Activated CD4-positive, alpha-beta T cell treated with anti-CD3 and anti-CD28 coated beads, Interleukin-2, amount 10 ng/mL, durations not matched to agents 24 days and 14 days (primary cell): ENCODE results near the gene PTPN3. TPM values are rescaled to one million over a fixed set of nuclear protein-coding genes. Genes with fewer than 3 reads are reported as not detected.
"Not testable (repeated sequence)": the region's sequence is repeated elsewhere in the genome, so short reads cannot be mapped to it uniquely, and the experiment has no call there.

Experiments used
- DNase-seq: peaks from one replicate; pipeline ENCODE4 v3.0.0; 2022
- H3K27ac Mint-ChIP-seq: one replicate; pipeline ENCODE4 v1.8.0; 2022; ENCODE audit warnings: mild to moderate bottlenecking, mixed read lengths
- H3K27me3 Mint-ChIP-seq: one replicate; pipeline ENCODE4 v1.8.0; 2022; ENCODE audit warnings: mixed read lengths
- H3K36me3 Mint-ChIP-seq: one replicate; pipeline ENCODE4 v1.8.0; 2022; ENCODE audit warnings: low read depth, mild to moderate bottlenecking, mixed read lengths
- H3K4me1 Mint-ChIP-seq: one replicate; pipeline ENCODE4 v1.8.0; 2021; ENCODE audit warnings: mixed read lengths
- H3K4me3 Mint-ChIP-seq: one replicate; pipeline ENCODE4 v1.8.0; 2022; ENCODE audit warnings: mild to moderate bottlenecking, moderate library complexity, mixed read lengths
- H3K9me3 Mint-ChIP-seq: one replicate; pipeline ENCODE4 v1.8.0; 2021; ENCODE audit warnings: mixed read lengths
- intact Hi-C: fragments of 100-400 bp; cut with micrococcal nuclease; formaldehyde crosslinking; loops from one replicate; pipeline ENCODE4 v1.15.1; 2023
- total RNA-seq: library from RNA; stranded (reverse); gene quantifications from 2 replicates; pipeline ENCODE4 v1.2.3, GENCODE V29; 2022

Gene PTPN3
- total RNA-seq, 1 donor from 2014 or later, result 3.6 TPM

- H3K36me3 Mint-ChIP-seq, result no peaks in the 10 kb centered on the region
- H3K4me3 Mint-ChIP-seq, result no peak overlapping the region
- no peak overlapping the region for H3K27ac Mint-ChIP-seq
- H3K9me3 Mint-ChIP-seq, result no peaks in the 10 kb centered on the region
- peaks cover 24% of the 10 kb centered on the region for H3K27me3 Mint-ChIP-seq
- no peak for DNase-seq
- intact Hi-C loops, result no loop called here
- H3K4me1 Mint-ChIP-seq, result no peaks in the 10 kb centered on the region
Observed at GRCh38 chr9:109517901-109518377, 19.8 kb upstream of the PTPN3 start.

DNA sequence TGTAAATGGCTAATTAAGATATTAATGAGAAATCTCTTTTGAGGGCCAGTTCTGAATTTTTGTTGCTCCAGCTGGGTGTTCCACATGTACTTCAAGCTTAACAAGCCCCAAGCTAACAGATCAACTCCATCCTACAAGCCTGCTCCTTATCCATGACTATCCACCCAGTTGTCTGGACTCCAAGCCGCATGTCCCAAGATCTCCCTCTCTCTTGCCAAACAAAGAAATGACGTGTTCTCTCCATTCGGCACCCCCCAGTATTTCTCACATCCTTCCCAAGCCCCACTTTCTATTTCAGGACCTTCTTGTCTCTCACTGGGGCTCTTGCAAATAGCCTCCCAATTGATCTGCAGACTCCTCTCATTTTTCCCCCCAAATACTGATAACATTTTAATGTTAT is 15.8 kb upstream of the PTPN3 start:
- Mint-ChIP-seq H3K9me3 (no peaks in the 10 kb centered on the region), H3K27ac (no peak overlapping the region), H3K36me3 (no peaks in the 10 kb centered on the region), H3K27me3 (peaks cover 33% of the 10 kb centered on the region), H3K4me1 (no peaks in the 10 kb centered on the region), H3K4me3 (no peak overlapping the region)
- DNase-seq, result no peak
- intact Hi-C loops, result no loop called here

- no peak overlapping the region for H3K4me3 Mint-ChIP-seq
- no peaks in the 10 kb centered on the region for H3K4me1 Mint-ChIP-seq
- intact Hi-C loops, result no loop called here
- no peaks in the 10 kb centered on the region for H3K9me3 Mint-ChIP-seq
- no peaks in the 10 kb centered on the region for H3K36me3 Mint-ChIP-seq
- no peak for DNase-seq
- peaks cover 36% of the 10 kb centered on the region for H3K27me3 Mint-ChIP-seq
- H3K27ac Mint-ChIP-seq, result no peak overlapping the region
Observed at GRCh38 chr9:109512170-109512756, 14.2 kb upstream of the PTPN3 start.

DNA sequence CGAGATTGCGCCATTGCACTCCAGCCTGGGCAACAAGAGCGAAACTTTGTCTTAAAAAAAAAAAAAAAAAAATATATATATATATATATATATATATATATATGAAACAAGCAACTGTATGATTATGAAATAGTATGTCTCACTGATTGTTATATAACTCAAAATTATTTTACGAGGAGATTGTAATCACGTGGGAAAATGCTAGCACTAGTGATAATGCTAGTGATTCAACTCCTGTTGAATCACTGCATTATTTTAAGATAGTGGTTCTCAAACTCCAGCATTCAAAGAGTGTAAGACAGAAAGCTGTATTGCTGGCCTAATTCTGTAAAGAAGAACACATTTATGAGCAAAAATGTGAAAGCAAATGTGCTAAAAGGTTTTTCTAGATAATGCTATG is 12.4 kb upstream of the PTPN3 start:
- H3K4me1 Mint-ChIP-seq, result no peaks in the 10 kb centered on the region
- intact Hi-C loops, result no loop called here
- no peak overlapping the region for H3K4me3 Mint-ChIP-seq
- peaks cover 33% of the 10 kb centered on the region for H3K27me3 Mint-ChIP-seq
- no peaks in the 10 kb centered on the region for H3K36me3 Mint-ChIP-seq
- DNase-seq, result no peak
- no peaks in the 10 kb centered on the region for H3K9me3 Mint-ChIP-seq
- H3K27ac Mint-ChIP-seq, result no peak overlapping the region

- H3K27ac Mint-ChIP-seq, H3K4me3 Mint-ChIP-seq, intact Hi-C loops, H3K9me3 Mint-ChIP-seq, H3K36me3 Mint-ChIP-seq, H3K4me1 Mint-ChIP-seq, DNase-seq: not testable (repeated sequence)
- H3K27me3 Mint-ChIP-seq, result peaks cover 31% of the 10 kb centered on the region
Observed at GRCh38 chr9:109510042-109510441, 11.9 kb upstream of the PTPN3 start.

DNA sequence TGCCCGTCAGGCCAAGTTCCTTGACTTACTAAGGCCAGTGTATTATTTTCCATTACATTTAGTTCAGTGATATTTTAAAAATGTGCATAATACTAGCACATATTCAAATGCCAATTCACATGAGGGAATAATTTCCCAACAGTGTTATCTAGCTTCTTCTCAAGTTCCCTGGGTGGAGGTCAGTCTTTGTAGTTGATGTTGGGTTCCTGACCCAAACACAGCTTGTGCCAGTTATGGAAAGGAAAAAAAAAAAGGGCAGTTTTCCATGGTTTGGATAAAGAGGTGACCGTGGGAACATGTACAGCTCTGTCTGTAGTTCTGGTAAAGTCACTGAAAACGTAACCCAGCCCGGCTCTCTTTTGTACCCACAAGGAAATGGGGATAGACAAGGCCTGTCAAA is 11.5 kb upstream of the PTPN3 start:
- Mint-ChIP-seq H3K36me3 (no peaks in the 10 kb centered on the region), H3K27me3 (peaks cover 32% of the 10 kb centered on the region), H3K9me3 (no peaks in the 10 kb centered on the region), H3K27ac (no peak overlapping the region), H3K4me1 (no peaks in the 10 kb centered on the region), H3K4me3 (no peak overlapping the region)
- DNase-seq, result no peak
- intact Hi-C loops, result no loop called here

- H3K4me1 Mint-ChIP-seq, result no peaks in the 10 kb centered on the region
- no peak overlapping the region for H3K27ac Mint-ChIP-seq
- no peaks in the 10 kb centered on the region for H3K36me3 Mint-ChIP-seq
- DNase-seq, result no peak
- peaks cover 35% of the 10 kb centered on the region for H3K27me3 Mint-ChIP-seq
- no peak overlapping the region for H3K4me3 Mint-ChIP-seq
- no peaks in the 10 kb centered on the region for H3K9me3 Mint-ChIP-seq
- intact Hi-C loops, result no loop called here
Observed at GRCh38 chr9:109507421-109507838, 9.3 kb upstream of the PTPN3 start.

- no peak overlapping the region for H3K27ac Mint-ChIP-seq
- H3K4me3 Mint-ChIP-seq, result no peak overlapping the region
- no peaks in the 10 kb centered on the region for H3K4me1 Mint-ChIP-seq
- no peak for DNase-seq
- H3K27me3 Mint-ChIP-seq, result peaks cover 44% of the 10 kb centered on the region
- no peaks in the 10 kb centered on the region for H3K9me3 Mint-ChIP-seq
- no peaks in the 10 kb centered on the region for H3K36me3 Mint-ChIP-seq
- intact Hi-C loops, result no loop called here
Observed at GRCh38 chr9:109506097-109506712, 8.1 kb upstream of the PTPN3 start.

DNA sequence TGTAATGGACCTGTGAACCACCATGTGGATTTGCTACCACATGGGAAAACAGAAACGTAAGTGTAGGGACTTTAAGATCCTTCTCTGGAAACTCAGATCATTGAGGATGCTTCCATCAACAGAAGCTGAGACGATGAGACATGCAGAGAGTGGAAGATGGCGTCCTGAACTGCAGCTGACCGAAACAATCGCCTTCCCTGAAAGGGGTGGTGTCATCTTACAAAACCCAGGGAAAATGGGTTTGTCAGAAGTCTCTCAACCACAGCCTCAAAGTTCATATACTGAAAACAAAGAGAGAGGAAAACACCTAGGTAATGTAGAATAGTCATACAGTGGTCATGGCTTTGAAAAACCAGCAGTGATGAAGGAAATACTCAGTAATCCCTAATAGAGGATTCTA is 6.6 kb upstream of the PTPN3 start:
- no peak for DNase-seq
- Mint-ChIP-seq H3K27ac (no peak overlapping the region), H3K4me1 (peaks cover 2% of the 10 kb centered on the region), H3K27me3 (peaks cover 52% of the 10 kb centered on the region), H3K9me3 (no peaks in the 10 kb centered on the region), H3K4me3 (no peak overlapping the region), H3K36me3 (no peaks in the 10 kb centered on the region)
- intact Hi-C loops, result no loop called here

DNA sequence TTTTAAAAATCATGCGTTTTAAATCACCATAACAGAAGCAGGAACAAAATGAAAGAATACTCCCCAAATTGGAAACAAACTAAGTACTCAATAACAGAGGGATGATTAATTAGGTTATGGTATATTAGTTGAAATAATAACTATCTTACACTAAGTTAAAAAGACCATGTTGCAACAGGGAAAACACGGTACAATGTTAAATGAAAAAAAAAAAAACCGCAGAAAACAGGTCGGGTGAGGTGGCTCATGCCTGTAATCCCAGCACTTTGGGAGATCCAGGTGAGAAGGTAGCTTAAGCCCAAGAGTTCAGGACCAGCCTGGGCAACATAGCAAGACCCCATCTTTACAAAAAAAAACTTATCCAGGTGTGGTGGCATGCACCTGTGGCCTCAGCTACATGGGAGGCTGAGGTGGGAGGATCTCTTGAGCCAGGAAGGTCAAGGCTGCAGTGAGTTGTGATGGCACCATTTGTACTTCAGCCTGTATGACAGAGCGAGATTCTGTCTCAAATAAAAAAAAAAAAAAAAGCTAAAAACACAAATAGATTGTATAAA is 2.4 kb upstream of the PTPN3 start:
- intact Hi-C loops, result no loop called here
- DNase-seq, result no peak
- Mint-ChIP-seq H3K4me3 (no peak overlapping the region), H3K4me1 (peaks cover 10% of the 10 kb centered on the region), H3K9me3 (peaks cover 4% of the 10 kb centered on the region), H3K27ac (no peak overlapping the region), H3K36me3 (no peaks in the 10 kb centered on the region), H3K27me3 (peaks cover 70% of the 10 kb centered on the region)

DNA sequence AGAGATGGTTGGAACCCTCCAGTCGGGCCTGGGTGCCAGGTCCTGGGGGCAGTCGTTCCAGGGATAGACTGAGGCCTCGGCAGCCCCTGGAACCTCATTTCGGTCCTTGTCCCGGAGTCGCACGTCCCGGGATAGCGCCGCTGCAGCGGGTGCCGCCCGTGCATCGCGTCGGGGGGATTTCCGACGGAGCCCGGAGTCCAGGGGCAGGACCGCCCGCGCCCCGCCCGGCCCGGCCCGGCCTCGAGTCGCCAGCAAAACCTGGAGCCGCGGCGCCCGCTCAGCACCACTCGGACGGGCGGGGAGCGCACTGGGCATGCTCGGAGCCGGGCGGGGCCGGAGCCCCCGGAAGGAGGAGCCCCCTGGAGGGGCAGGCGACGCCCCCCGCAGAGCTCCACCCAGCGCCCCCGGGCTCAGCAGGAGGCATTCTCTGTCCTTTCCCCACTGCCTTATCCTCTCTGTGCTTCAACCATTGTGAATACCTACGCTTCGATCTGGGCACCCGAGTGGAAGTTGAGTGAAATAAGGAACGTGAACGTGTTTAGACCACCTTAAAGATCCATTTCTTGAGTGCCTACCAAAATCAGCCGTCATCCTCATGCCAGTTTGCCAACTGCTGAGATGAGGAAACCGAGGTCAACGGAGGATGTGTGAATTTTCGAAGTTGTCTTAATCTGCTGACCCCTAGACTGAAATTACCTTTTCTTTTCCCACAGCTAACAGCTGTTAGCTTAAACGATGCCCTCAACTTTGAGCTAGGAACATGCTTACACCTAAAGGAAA is 1.7 kb upstream of the PTPN3 start:
- no peaks in the 10 kb centered on the region for H3K36me3 Mint-ChIP-seq
- H3K27me3 Mint-ChIP-seq, result peaks cover 73% of the 10 kb centered on the region
- H3K4me1 Mint-ChIP-seq, result peaks cover 10% of the 10 kb centered on the region
- H3K9me3 Mint-ChIP-seq, result peaks cover 4% of the 10 kb centered on the region
- intact Hi-C loops, result no loop called here
- no peak overlapping the region for H3K4me3 Mint-ChIP-seq
- no peak for DNase-seq
- H3K27ac Mint-ChIP-seq, result no peak overlapping the region

DNA sequence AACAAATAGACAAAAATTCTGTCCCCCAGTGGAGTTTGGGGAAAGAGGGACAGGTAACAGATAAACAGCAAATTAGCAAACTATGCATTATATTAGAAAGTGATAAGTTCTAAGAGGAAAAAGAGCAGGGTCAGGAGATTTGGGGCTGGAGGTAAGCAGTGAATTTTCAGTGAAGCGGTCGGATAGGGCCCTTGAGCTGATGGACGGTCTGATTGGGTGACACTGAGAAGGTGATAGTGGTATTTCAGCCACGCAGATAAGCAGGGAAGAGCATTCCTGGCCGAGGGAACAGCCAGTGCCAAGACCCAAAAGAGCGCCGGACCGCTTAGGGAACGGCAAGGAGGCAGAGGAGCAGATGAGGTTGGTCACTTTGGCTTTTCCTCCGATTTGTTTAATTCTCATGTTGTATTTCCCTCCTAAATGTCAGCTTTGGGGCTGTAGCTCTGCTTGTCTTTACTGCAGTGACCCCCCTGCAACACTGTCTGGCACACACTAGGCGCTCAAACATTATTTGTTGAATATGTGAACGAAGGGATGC is 1.1 kb upstream of the PTPN3 start:
- Mint-ChIP-seq H3K36me3 (no peaks in the 10 kb centered on the region), H3K27ac (no peak overlapping the region), H3K9me3 (peaks cover 4% of the 10 kb centered on the region), H3K4me1 (peaks cover 10% of the 10 kb centered on the region), H3K4me3 (peak overlapping the region; percentile 71), H3K27me3 (peaks cover 76% of the 10 kb centered on the region)
- intact Hi-C loops, result no loop called here
- DNase-seq, result no peak

GRCh38 chr9:109497226-109498153 is 617 bp downstream of the PTPN3 start:
- intact Hi-C loops, result no loop called here
- H3K36me3 Mint-ChIP-seq, result no peaks in the 10 kb centered on the region
- DNase-seq, result no peak
- peaks cover 4% of the 10 kb centered on the region for H3K9me3 Mint-ChIP-seq
- H3K27ac Mint-ChIP-seq, result no peak overlapping the region
- no peak overlapping the region for H3K4me3 Mint-ChIP-seq
- peaks cover 72% of the 10 kb centered on the region for H3K27me3 Mint-ChIP-seq
- peaks cover 10% of the 10 kb centered on the region for H3K4me1 Mint-ChIP-seq
